Endothelial cell of umbilical vein (primary cell): ENCODE results near the gene AGBL4. TPM values are rescaled to one million over a fixed set of nuclear protein-coding genes. Genes with fewer than 3 reads are reported as not detected.

Experiments used
- BruUV-seq: library from RNA; stranded (reverse); fragments of 400-500 nt; replicated peaks from 2 replicates; lab custom pipeline; 2021; lab: Mats Ljungman, UMichigan
- CTCF ChIA-PET: fragments of 300-600, 350-600 bp; sonication (Branson Sonifier 250); formaldehyde crosslinking; loops from one replicate; lab custom pipeline; 2021; ENCODE audit warnings: antibody characterized with exemption, inconsistent platforms; lab: Charles Lee
- POLR2A ChIA-PET: fragments of 300-600, 350-600 bp; sonication (Branson Sonifier 250); formaldehyde crosslinking; loops from one replicate; lab custom pipeline; 2021; ENCODE audit warnings: antibody characterized with exemption, inconsistent platforms; lab: Charles Lee
- DNase-seq: peaks from one replicate; pipeline ENCODE4 v3.0.0-alpha.2; 2011; ENCODE audit warnings: low read depth, low spot score
- FAIRE-seq: peaks from 2 replicates; lab custom pipeline; 2011; peaks lifted over from hg19 to GRCh38; lab: Jason Lieb, UNC
- H2AFZ ChIP-seq: 2 replicates; pipeline ENCODE4 v1.6.0; 2012; ENCODE audit warnings: low read depth, low read length, control low read depth, inconsistent platforms
- H3K27ac ChIP-seq: 2 replicates; pipeline ENCODE4 v1.5.1; 2011; ENCODE audit warnings: low read depth, mild to moderate bottlenecking, control low read depth, low read length, moderate library complexity; ENCODE audit not compliant: insufficient read depth
- H3K27me3 ChIP-seq, 2 experiments: 2 replicates each; pipeline versions ENCODE4 v1.6.0 to v1.6.1; 2011; ENCODE audit warnings: low read length in 2 of 2, mixed read lengths in 1 of 2; ENCODE audit not compliant: control insufficient read depth in 2 of 2, insufficient read depth in 2 of 2
- H3K36me3 ChIP-seq, 2 experiments: 2 replicates in 1 of 2; 3 replicates in 1 of 2; pipeline ENCODE4 v1.5.1; 2011; ENCODE audit warnings: low read length in 2 of 2, mild to moderate bottlenecking in 1 of 2, moderate library complexity in 1 of 2; ENCODE audit not compliant: control insufficient read depth in 2 of 2, insufficient read depth in 2 of 2; ENCODE audit errors: extremely low read depth in 1 of 2
- H3K4me1 ChIP-seq: 3 replicates; pipeline ENCODE4 v1.5.1; 2011; ENCODE audit warnings: mild to moderate bottlenecking, low read length; ENCODE audit not compliant: control insufficient read depth, insufficient read depth; ENCODE audit errors: extremely low read depth
- H3K4me2 ChIP-seq: 2 replicates; pipeline ENCODE4 v1.6.1; 2011; ENCODE audit warnings: low read length, control low read depth, mixed read lengths; ENCODE audit not compliant: insufficient read depth
- H3K4me3 ChIP-seq, 3 experiments: fragments of 200-600 bp in 1 of 3; sonication (generic), shearing (Covaris generic) in 1 of 3; replicated peaks in 1 of 3; 2 replicates each; pipeline ENCODE4 v1.5.1; 2011 to 2016; ENCODE audit warnings: control low read depth in 3 of 3, low read length in 3 of 3, mild to moderate bottlenecking in 2 of 3, inconsistent platforms in 1 of 3, low read depth in 1 of 3, moderate library complexity in 1 of 3; ENCODE audit not compliant: insufficient read depth in 1 of 3
- H3K79me2 ChIP-seq: 2 replicates; pipeline ENCODE4 v1.6.0; 2012; ENCODE audit warnings: low read length, inconsistent platforms; ENCODE audit not compliant: control insufficient read depth, insufficient read depth
- H3K9ac ChIP-seq: replicated peaks from 2 replicates; pipeline ENCODE3; 2011; ENCODE audit warnings: low read length, control low read depth; ENCODE audit not compliant: insufficient read depth; ENCODE audit errors: extremely low read depth
- H3K9me1 ChIP-seq: replicated peaks from 3 replicates; pipeline ENCODE4 v1.6.0; 2011; ENCODE audit warnings: mild to moderate bottlenecking, low read length; ENCODE audit not compliant: control insufficient read depth, insufficient read depth; ENCODE audit errors: extremely low read depth
- H3K9me3 ChIP-seq: replicated peaks from 2 replicates; pipeline ENCODE4 v1.5.1; 2012; ENCODE audit warnings: low read length, inconsistent platforms; ENCODE audit not compliant: control insufficient read depth, insufficient read depth
- H4K20me1 ChIP-seq: replicated peaks from 2 replicates; pipeline ENCODE3; 2011; ENCODE audit warnings: mild to moderate bottlenecking, low read length; ENCODE audit not compliant: control insufficient read depth, insufficient read depth; ENCODE audit errors: extremely low read depth
- EZH2 ChIP-seq: IDR thresholded peaks from 2 replicates; pipeline ENCODE4 v1.6.1; 2012; ENCODE audit warnings: borderline replicate concordance, low read depth, mild to moderate bottlenecking, moderate library complexity, low read length, inconsistent platforms; ENCODE audit not compliant: severe bottlenecking
- FOS ChIP-seq: IDR thresholded peaks from 2 replicates; pipeline ENCODE4 v1.6.1; 2011; ENCODE audit warnings: mild to moderate bottlenecking, low read length, moderate library complexity, borderline replicate concordance; ENCODE audit not compliant: insufficient read depth
- GATA2 ChIP-seq: IDR thresholded peaks from 2 replicates; pipeline ENCODE4 v1.7.0; 2011; ENCODE audit warnings: low read depth, mild to moderate bottlenecking, moderate library complexity, mixed read lengths, low read length; ENCODE audit not compliant: insufficient read length, insufficient read depth
- JUN ChIP-seq: IDR thresholded peaks from 2 replicates; pipeline ENCODE4 v1.6.1; 2011; ENCODE audit warnings: borderline replicate concordance, low read depth; ENCODE audit not compliant: insufficient read length, insufficient read depth
- MYC ChIP-seq: IDR thresholded peaks from one replicate; pipeline ENCODE4 v1.6.1; 2011; ENCODE audit warnings: mild to moderate bottlenecking, low read depth, low read length
- POLR2A ChIP-seq: IDR thresholded peaks from 2 replicates; pipeline ENCODE4 v1.6.1; 2012; ENCODE audit warnings: low read depth, mild to moderate bottlenecking, control low read depth, low read length
- POLR2AphosphoS5 ChIP-seq: IDR thresholded peaks from 2 replicates; pipeline ENCODE4 v1.6.1; 2012; ENCODE audit warnings: low read depth, mild to moderate bottlenecking, control low read depth, low read length, moderate library complexity; ENCODE audit not compliant: insufficient read depth
- dilution Hi-C: fragments of 300-500 bp; cut with MboI; formaldehyde crosslinking; loops from one replicate; pipeline ENCODE4 v1.15.0; 2019; ENCODE audit warnings: low sequenced_read_pairs; ENCODE audit not compliant: extremely low pct_ligation_motif_present
- intact Hi-C: fragments of 100-400 bp; cut with micrococcal nuclease; formaldehyde crosslinking; loops from one replicate; pipeline ENCODE4 v1.10.0; 2022
- polyA plus RNA-seq, 4 experiments: library from polyadenylated mRNA; depleted of rRNA in 3 of 4; stranded (reverse) in 3 of 4; unstranded in 1 of 4; fragments of >200 nt; gene quantifications; 2 replicates each; pipeline versions ENCODE4 v1.2.1 to v1.2.3, GENCODE V29; 2011 to 2012; ENCODE audit warnings: missing spikeins in 1 of 4
- total RNA-seq: library from RNA; stranded (reverse); gene quantifications from 2 replicates; pipeline ENCODE4 v1.2.3, GENCODE V29; 2021
- TF ChIP-seq, protein P1 (sequence below): IDR thresholded peaks from 2 replicates; pipeline ENCODE4 v1.6.1; 2011; ENCODE audit not compliant: insufficient read depth, insufficient read length
- TF ChIP-seq, protein P2 (sequence below), 2 donors: IDR thresholded peaks; 1 replicate in 1 of 2; 2 replicates in 1 of 2; pipeline ENCODE4 v1.5.1; 2011; ENCODE audit warnings: low read length in 2 of 2, mild to moderate bottlenecking in 2 of 2, moderate library complexity in 2 of 2, control low read depth in 1 of 2, inconsistent platforms in 1 of 2, low read depth in 1 of 2; ENCODE audit not compliant: insufficient read depth in 1 of 2; ENCODE audit errors: extremely low read depth in 1 of 2

The AGBL4 gene
- total and polyA plus RNA-seq, 2 donors (not counting 3 experiments of a cell fraction or from before 2014, with no cell fraction given) = not detected

DNA sequence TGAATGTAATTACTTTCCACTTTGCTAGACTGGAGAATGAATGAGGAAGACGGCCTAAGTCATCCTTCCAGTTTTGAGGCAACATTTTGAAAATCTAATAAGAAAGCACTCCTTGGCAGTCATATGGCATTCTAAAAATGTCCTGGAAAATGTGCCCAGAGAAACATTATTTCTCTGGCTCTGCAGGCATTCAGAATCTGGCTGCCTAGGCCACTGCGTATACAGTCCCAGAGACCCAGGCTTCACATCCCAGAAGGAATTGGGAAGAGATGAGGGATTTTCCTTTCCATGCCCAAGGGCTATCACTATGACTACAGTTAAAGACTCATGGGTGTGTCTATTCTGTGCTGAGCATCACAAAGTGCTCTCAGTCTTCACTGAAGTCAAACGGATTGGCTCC is 1339.9 kb downstream of the AGBL4 start:
- no TSS peak for BruUV-seq
- POLR2A ChIA-PET = no interaction called here
- Histone ChIP-seq H3K4me3 (no peak overlapping the region), H3K27ac (no peak overlapping the region), H3K36me3 (no peaks in the 10 kb centered on the region), H3K27me3 (no peaks in the 10 kb centered on the region), H3K4me2 (no peak overlapping the region), H3K9me3 (no peaks in the 10 kb centered on the region), H4K20me1 (no peaks in the 10 kb centered on the region), H3K9ac (no peak overlapping the region), H3K79me2 (no peaks in the 10 kb centered on the region), H3K9me1 (no peaks in the 10 kb centered on the region), H3K4me1 (no peaks in the 10 kb centered on the region), H2AFZ (no peak overlapping the region)
- TF ChIP-seq, protein P1, sequence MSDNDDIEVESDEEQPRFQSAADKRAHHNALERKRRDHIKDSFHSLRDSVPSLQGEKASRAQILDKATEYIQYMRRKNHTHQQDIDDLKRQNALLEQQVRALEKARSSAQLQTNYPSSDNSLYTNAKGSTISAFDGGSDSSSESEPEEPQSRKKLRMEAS = no peak
- no peak for TF ChIP-seq MYC
- intact Hi-C loops (no loop called here), dilution Hi-C loops (no loop called here)
- CTCF ChIA-PET = no interaction called here
- FAIRE-seq = no peak
- no peak for DNase-seq

DNA sequence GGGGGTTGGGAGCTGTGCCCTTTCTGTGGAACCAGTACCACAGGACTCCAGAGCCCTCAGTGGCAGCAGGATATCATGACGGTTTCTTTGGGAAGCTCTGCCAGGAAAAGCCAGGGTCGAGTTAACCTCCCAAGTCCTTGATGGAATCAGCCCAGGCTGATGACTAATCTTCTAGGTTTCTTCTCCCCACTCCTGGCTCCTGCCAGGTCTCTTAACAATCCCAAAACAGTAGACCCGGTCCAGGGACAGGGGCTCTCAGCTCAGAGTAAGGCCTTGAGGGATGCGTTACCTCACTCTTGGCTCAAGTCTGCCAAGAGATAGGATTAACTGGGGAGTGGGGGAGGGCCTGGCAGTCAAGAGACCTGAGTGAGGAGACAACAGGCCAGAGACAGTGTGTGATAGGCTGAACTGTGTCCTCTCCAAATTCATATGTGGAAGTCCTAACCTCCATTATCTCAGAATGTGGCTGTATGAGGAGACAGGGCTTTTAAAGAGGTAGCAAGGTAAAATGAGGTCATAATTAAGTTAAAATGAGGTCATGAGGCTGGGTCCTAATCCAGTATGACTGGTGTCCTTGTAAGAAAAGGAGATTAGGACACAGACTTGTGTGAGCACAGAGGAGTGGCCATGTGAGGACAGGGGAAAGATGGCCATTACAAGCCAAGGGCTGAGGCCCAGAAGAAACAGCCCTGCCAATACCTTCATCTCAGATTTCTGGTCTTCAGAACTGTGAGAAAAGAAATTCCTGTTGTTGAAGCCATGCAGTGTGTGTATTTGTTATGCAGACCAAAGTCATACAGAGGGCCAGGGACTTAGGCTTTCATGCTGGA is 1342.1 kb downstream of the AGBL4 start:
- Histone ChIP-seq H3K9me1 (no peaks in the 10 kb centered on the region), H3K27ac (no peak overlapping the region), H3K36me3 (no peaks in the 10 kb centered on the region), H3K9ac (no peak overlapping the region), H3K4me1 (no peaks in the 10 kb centered on the region), H3K9me3 (no peaks in the 10 kb centered on the region), H3K27me3 (no peaks in the 10 kb centered on the region), H3K79me2 (no peaks in the 10 kb centered on the region), H2AFZ (no peak overlapping the region), H3K4me3 (no peak overlapping the region), H4K20me1 (no peaks in the 10 kb centered on the region), H3K4me2 (no peak overlapping the region)
- CTCF ChIA-PET = no interaction called here
- FAIRE-seq = no peak
- intact Hi-C loops = no loop called here
- POLR2A ChIA-PET = no interaction called here
- no peak for DNase-seq
- dilution Hi-C loops = no loop called here
- TF ChIP-seq FOS (no peak), MYC (no peak), POLR2AphosphoS5 (no peak), POLR2A (no peak), GATA2 (no peak), EZH2 (no peak), JUN (no peak)
- TF ChIP-seq, protein P2, sequence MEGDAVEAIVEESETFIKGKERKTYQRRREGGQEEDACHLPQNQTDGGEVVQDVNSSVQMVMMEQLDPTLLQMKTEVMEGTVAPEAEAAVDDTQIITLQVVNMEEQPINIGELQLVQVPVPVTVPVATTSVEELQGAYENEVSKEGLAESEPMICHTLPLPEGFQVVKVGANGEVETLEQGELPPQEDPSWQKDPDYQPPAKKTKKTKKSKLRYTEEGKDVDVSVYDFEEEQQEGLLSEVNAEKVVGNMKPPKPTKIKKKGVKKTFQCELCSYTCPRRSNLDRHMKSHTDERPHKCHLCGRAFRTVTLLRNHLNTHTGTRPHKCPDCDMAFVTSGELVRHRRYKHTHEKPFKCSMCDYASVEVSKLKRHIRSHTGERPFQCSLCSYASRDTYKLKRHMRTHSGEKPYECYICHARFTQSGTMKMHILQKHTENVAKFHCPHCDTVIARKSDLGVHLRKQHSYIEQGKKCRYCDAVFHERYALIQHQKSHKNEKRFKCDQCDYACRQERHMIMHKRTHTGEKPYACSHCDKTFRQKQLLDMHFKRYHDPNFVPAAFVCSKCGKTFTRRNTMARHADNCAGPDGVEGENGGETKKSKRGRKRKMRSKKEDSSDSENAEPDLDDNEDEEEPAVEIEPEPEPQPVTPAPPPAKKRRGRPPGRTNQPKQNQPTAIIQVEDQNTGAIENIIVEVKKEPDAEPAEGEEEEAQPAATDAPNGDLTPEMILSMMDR (IDR thresholded peaks at IDR 0.05; ENCODE audit: extremely low read depth in 1 of 2, insufficient read depth in 1 of 2, low read depth in 1 of 2, low read length in 2 of 2) = no peak
- TF ChIP-seq, protein P1 = no peak
- no TSS peak for BruUV-seq
